ENCODE measurements around the gene CDCP1.

DNA sequence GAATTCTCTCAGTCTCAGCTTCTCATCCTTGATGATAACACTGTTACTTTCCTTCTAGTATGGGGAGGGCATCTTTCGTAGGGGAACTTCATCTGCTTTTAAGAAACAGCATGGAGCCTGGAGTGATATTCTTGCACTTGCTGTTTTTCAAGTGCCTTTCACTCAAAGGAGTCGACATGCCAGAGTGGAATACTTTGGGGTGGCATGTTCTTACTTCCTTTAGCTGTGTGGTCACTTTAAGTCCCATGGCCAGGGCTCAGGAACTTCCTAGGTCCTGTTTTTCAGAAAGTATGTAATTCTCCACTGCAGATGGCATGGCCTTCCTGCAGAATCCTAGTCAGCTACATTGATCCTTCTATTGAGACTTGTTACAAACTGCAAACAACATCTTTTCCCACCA lies 28.1 kb upstream of the CDCP1 start:
- TF ChIP-seq, protein P1, sequence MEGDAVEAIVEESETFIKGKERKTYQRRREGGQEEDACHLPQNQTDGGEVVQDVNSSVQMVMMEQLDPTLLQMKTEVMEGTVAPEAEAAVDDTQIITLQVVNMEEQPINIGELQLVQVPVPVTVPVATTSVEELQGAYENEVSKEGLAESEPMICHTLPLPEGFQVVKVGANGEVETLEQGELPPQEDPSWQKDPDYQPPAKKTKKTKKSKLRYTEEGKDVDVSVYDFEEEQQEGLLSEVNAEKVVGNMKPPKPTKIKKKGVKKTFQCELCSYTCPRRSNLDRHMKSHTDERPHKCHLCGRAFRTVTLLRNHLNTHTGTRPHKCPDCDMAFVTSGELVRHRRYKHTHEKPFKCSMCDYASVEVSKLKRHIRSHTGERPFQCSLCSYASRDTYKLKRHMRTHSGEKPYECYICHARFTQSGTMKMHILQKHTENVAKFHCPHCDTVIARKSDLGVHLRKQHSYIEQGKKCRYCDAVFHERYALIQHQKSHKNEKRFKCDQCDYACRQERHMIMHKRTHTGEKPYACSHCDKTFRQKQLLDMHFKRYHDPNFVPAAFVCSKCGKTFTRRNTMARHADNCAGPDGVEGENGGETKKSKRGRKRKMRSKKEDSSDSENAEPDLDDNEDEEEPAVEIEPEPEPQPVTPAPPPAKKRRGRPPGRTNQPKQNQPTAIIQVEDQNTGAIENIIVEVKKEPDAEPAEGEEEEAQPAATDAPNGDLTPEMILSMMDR (IDR thresholded peaks at IDR 0.05; ENCODE audit: insufficient read depth, low read length): no peak
- no peak for TF ChIP-seq POLR2AphosphoS5 (IDR thresholded peaks at IDR 0.05; ENCODE audit: low read depth)
